Left ventricle myocardium inferior (tissue), 1 donor: ENCODE measurements around the gene GBF1. TPM values are rescaled to one million over a fixed set of nuclear protein-coding genes. Genes with fewer than 3 reads are reported as not detected.

Experiments
- DNase-seq: peaks from one replicate; pipeline ENCODE4 v3.0.0-alpha.2; 2020
- H3K27ac ChIP-seq: fragments of 200-600 bp; replicated peaks from 2 replicates; pipeline ENCODE4 v1.8.0; 2021
- H3K27me3 ChIP-seq: fragments of 200-600 bp; 2 replicates; pipeline ENCODE4 v1.8.0; 2021; ENCODE audit warnings: low read depth
- H3K36me3 ChIP-seq: fragments of 200-600 bp; 2 replicates; pipeline ENCODE4 v1.8.0; 2021
- H3K4me1 ChIP-seq: fragments of 200-600 bp; 2 replicates; pipeline ENCODE4 v1.8.0; 2021
- H3K4me3 ChIP-seq: fragments of 200-600 bp; 2 replicates; pipeline ENCODE4 v1.8.0; 2021; ENCODE audit warnings: mild to moderate bottlenecking, moderate library complexity
- H3K9me3 ChIP-seq: fragments of 200-600 bp; replicated peaks from 2 replicates; pipeline ENCODE4 v1.8.0; 2021
- CTCF ChIP-seq: fragments of 200-600 bp; IDR thresholded peaks from 2 replicates; pipeline ENCODE4 v1.8.0; 2021; ENCODE audit warnings: antibody characterized with exemption, mild to moderate bottlenecking, borderline replicate concordance
- intact Hi-C: fragments of 100-400 bp; cut with micrococcal nuclease; formaldehyde crosslinking; loops from one replicate; pipeline ENCODE4 v1.11.0; 2022
- total RNA-seq: library from RNA; stranded (reverse); fragmentation: NEBNext Ultra II Directional; extraction: Animal tissue kit (Norgen Biotek cat#: 25700); gene quantifications from one replicate; pipeline ENCODE4 v1.2.1, GENCODE V29; 2021
- donor health status: DM: no; HTN: yes; CAD: no; lungs with severe emphysema.

Gene GBF1
- total RNA-seq, 1 donor from 2014 or later: 43.2 TPM

- Histone ChIP-seq H3K4me3 (no peak overlapping the region), H3K27ac (no peak overlapping the region), H3K4me1 (peaks cover 37% of the 10 kb centered on the region), H3K9me3 (no peaks in the 10 kb centered on the region), H3K27me3 (no peaks in the 10 kb centered on the region), H3K36me3 (peaks cover 20% of the 10 kb centered on the region)
- TF ChIP-seq CTCF: no peak
- intact Hi-C loops: no loop called here
- DNase-seq: no peak
Measured at GRCh38 chr10:102425444-102425843, 180.1 kb downstream of the GBF1 start.

GRCh38 chr10:102426803-102427287 lies 181.5 kb downstream of the GBF1 start:
- peaks cover 20% of the 10 kb centered on the region for H3K36me3 ChIP-seq
- H3K27me3 ChIP-seq: no peaks in the 10 kb centered on the region
- H3K4me1 ChIP-seq: peaks cover 32% of the 10 kb centered on the region
- H3K27ac ChIP-seq: no peak overlapping the region
- H3K9me3 ChIP-seq: no peaks in the 10 kb centered on the region
- intact Hi-C loops: no loop called here
- no peak overlapping the region for H3K4me3 ChIP-seq
- no peak for TF ChIP-seq CTCF
- DNase-seq: no peak

- no peak overlapping the region for H3K4me3 ChIP-seq
- no peaks in the 10 kb centered on the region for H3K9me3 ChIP-seq
- peaks cover 19% of the 10 kb centered on the region for H3K4me1 ChIP-seq
- no peak for TF ChIP-seq CTCF
- peaks cover 6% of the 10 kb centered on the region for H3K36me3 ChIP-seq
- H3K27ac ChIP-seq: no peak overlapping the region
- intact Hi-C loops: no loop called here
- DNase-seq: no peak
- peaks cover 11% of the 10 kb centered on the region for H3K27me3 ChIP-seq
Measured at GRCh38 chr10:102429468-102429867, 184.1 kb downstream of the GBF1 start.

GRCh38 chr10:102431452-102432124 lies 186.3 kb downstream of the GBF1 start:
- Histone ChIP-seq H3K4me1 (peaks cover 19% of the 10 kb centered on the region), H3K4me3 (peak overlapping the region; percentile 85), H3K36me3 (no peaks in the 10 kb centered on the region), H3K27me3 (peaks cover 32% of the 10 kb centered on the region), H3K27ac (peak overlapping the region; percentile 85), H3K9me3 (no peaks in the 10 kb centered on the region)
- TF ChIP-seq CTCF: no peak
- intact Hi-C loops: no loop called here
- no peak for DNase-seq

Other genes with a start within 250 kb of the GBF1 start
- gene ARMH3, start 189.4 kb upstream of the GBF1 start, total RNA-seq: 58.9 TPM
- gene HPS6, start 180.2 kb upstream of the GBF1 start, total RNA-seq: 9.3 TPM
- gene LDB1, start 125.2 kb upstream of the GBF1 start, total RNA-seq: 52.2 TPM
- 12.1 TPM for gene PPRC1, start 112.5 kb upstream of the GBF1 start, total RNA-seq
- 28.3 TPM for gene NOLC1, start 93.1 kb upstream of the GBF1 start, total RNA-seq
- gene ELOVL3, start 19.2 kb upstream of the GBF1 start, total RNA-seq: not detected
- gene PITX3, start 4.0 kb upstream of the GBF1 start, total RNA-seq: 0.85 TPM
- gene NFKB2, start 150.2 kb downstream of the GBF1 start, total RNA-seq: 11.0 TPM
- gene PSD, start 173.3 kb downstream of the GBF1 start, total RNA-seq: 0.93 TPM
- gene FBXL15, start 175.3 kb downstream of the GBF1 start, total RNA-seq: 12.3 TPM
- 72.3 TPM for gene CUEDC2, start 187.0 kb downstream of the GBF1 start, total RNA-seq
- gene C10orf95, start 206.0 kb downstream of the GBF1 start, total RNA-seq: not detected